Left ventricle myocardium superior (tissue), 1 donor: ENCODE results near the gene PARN. TPM values are rescaled to one million over a fixed set of nuclear protein-coding genes. Genes with fewer than 3 reads are reported as not detected.
"Not testable (repeated sequence)": the region's sequence is repeated elsewhere in the genome, so short reads cannot be mapped to it uniquely, and the experiment has no call there.

Source experiments
- ATAC-seq: fragments of 200-7000 bp; cut with Tn5 transposase; one replicate; pipeline ENCODE4 v1.9.1; 2020; ENCODE audit warnings: mild to moderate bottlenecking, moderate library complexity
- DNase-seq: peaks from one replicate; pipeline ENCODE4 v3.0.0-alpha.2; 2020
- intact Hi-C: fragments of 100-400 bp; cut with micrococcal nuclease; formaldehyde crosslinking; loops from one replicate; pipeline ENCODE4 v1.11.0; 2022
- total RNA-seq: library from RNA; stranded (reverse); fragmentation: NEBNext Ultra II Directional; extraction: Animal tissue kit (Norgen Biotek cat#: 25700); gene quantifications from one replicate; pipeline ENCODE4 v1.2.1, GENCODE V29; 2021
- donor health status: DM: no; HTN: yes; CAD: no; lungs with severe emphysema.

Gene PARN
- total RNA-seq, 1 donor from 2014 or later, result 17.6 TPM

- ATAC-seq (no peak), DNase-seq (no peak)
- intact Hi-C loops, result no loop called here
Measured at GRCh38 chr16:14424595-14424994, 205.5 kb downstream of the PARN start.

GRCh38 chr16:14423344-14423743 lies 206.7 kb downstream of the PARN start:
- intact Hi-C loops, result no loop called here
- no peak for ATAC-seq

GRCh38 chr16:14420721-14421488 lies 209.2 kb downstream of the PARN start:
- intact Hi-C loops, result no loop called here
- DNase-seq (peak; percentile 43), ATAC-seq (peak; percentile 4)

More at GRCh38 chr16:14423344-14423743, 206.7 kb downstream of the PARN start:
- no peak for DNase-seq

- ATAC-seq, DNase-seq, intact Hi-C loops: not testable (repeated sequence)
Measured at GRCh38 chr16:14420243-14420642, 209.8 kb downstream of the PARN start.

- intact Hi-C loops, result no loop called here
- no peak for DNase-seq
- no peak for ATAC-seq
Measured at GRCh38 chr16:14419817-14420216, 210.2 kb downstream of the PARN start.

- intact Hi-C loops, result no loop called here
- DNase-seq, result no peak
- ATAC-seq, result peak; percentile 91
Measured at GRCh38 chr16:14418795-14419225, 211.2 kb downstream of the PARN start.

- DNase-seq (no peak), ATAC-seq (no peak)
- intact Hi-C loops, result no loop called here
Measured at GRCh38 chr16:14416184-14416583, 213.9 kb downstream of the PARN start.

- DNase-seq, result no peak
- ATAC-seq, result no peak
- intact Hi-C loops, result no loop called here
Measured at GRCh38 chr16:14415291-14415690, 214.8 kb downstream of the PARN start.

GRCh38 chr16:14409563-14409962 lies 220.5 kb downstream of the PARN start:
- DNase-seq (no peak), ATAC-seq (peak; percentile 32)
- intact Hi-C loops, result no loop called here

GRCh38 chr16:14407786-14408399 lies 222.2 kb downstream of the PARN start:
- intact Hi-C loops, result no loop called here

GRCh38 chr16:14405611-14406537 lies 224.2 kb downstream of the PARN start:
- ATAC-seq (no peak), DNase-seq (no peak)

More at GRCh38 chr16:14407786-14408399, 222.2 kb downstream of the PARN start:
- ATAC-seq (peak; percentile 50), DNase-seq (no peak)

GRCh38 chr16:14403001-14403389 lies 227.1 kb downstream of the PARN start:
- intact Hi-C loops, ATAC-seq, DNase-seq: not testable (repeated sequence)

More at GRCh38 chr16:14405611-14406537, 224.2 kb downstream of the PARN start:
- intact Hi-C loops, result no loop called here

GRCh38 chr16:14402114-14403000 lies 227.7 kb downstream of the PARN start:
- DNase-seq, ATAC-seq, intact Hi-C loops: not testable (repeated sequence)

GRCh38 chr16:14401711-14402061 lies 228.4 kb downstream of the PARN start:
- ATAC-seq, DNase-seq, intact Hi-C loops: not testable (repeated sequence)

- DNase-seq, intact Hi-C loops, ATAC-seq: not testable (repeated sequence)
Measured at GRCh38 chr16:14400978-14401710, 228.9 kb downstream of the PARN start.

- no peak for ATAC-seq
- intact Hi-C loops, result no loop called here
Measured at GRCh38 chr16:14400285-14400977, 229.6 kb downstream of the PARN start.

More at GRCh38 chr16:14400285-14400977, 229.6 kb downstream of the PARN start:
- DNase-seq, result no peak
